GM13977 (cell line): ENCODE results near the gene DEF6.
A peak's percentile ranks its signal among the peaks of the same experiment; 100 is the strongest.

Source experiments
- DNase-seq: peaks from one replicate; pipeline ENCODE4 v3.0.0; 2012; ENCODE audit warnings: low spot score
- in situ Hi-C: fragments of 300-500 bp; cut with MboI; formaldehyde crosslinking; loops from one replicate; pipeline ENCODE4 v1.12.0; 2022; ENCODE audit warnings: low sequenced_read_pairs, low pct_unique_long_range_greater_than_20kb, mixed read lengths, inconsistent platforms; ENCODE audit not compliant: unreplicated experiment
- TF ChIP-seq, protein P1 (sequence below): IDR thresholded peaks from 2 replicates; pipeline ENCODE4 v1.5.1; 2012; ENCODE audit warnings: mild to moderate bottlenecking, control low read depth; ENCODE audit not compliant: insufficient read depth; ENCODE audit errors: extremely low read depth, missing control alignments

Gene DEF6, protein sequence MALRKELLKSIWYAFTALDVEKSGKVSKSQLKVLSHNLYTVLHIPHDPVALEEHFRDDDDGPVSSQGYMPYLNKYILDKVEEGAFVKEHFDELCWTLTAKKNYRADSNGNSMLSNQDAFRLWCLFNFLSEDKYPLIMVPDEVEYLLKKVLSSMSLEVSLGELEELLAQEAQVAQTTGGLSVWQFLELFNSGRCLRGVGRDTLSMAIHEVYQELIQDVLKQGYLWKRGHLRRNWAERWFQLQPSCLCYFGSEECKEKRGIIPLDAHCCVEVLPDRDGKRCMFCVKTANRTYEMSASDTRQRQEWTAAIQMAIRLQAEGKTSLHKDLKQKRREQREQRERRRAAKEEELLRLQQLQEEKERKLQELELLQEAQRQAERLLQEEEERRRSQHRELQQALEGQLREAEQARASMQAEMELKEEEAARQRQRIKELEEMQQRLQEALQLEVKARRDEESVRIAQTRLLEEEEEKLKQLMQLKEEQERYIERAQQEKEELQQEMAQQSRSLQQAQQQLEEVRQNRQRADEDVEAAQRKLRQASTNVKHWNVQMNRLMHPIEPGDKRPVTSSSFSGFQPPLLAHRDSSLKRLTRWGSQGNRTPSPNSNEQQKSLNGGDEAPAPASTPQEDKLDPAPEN

DNA sequence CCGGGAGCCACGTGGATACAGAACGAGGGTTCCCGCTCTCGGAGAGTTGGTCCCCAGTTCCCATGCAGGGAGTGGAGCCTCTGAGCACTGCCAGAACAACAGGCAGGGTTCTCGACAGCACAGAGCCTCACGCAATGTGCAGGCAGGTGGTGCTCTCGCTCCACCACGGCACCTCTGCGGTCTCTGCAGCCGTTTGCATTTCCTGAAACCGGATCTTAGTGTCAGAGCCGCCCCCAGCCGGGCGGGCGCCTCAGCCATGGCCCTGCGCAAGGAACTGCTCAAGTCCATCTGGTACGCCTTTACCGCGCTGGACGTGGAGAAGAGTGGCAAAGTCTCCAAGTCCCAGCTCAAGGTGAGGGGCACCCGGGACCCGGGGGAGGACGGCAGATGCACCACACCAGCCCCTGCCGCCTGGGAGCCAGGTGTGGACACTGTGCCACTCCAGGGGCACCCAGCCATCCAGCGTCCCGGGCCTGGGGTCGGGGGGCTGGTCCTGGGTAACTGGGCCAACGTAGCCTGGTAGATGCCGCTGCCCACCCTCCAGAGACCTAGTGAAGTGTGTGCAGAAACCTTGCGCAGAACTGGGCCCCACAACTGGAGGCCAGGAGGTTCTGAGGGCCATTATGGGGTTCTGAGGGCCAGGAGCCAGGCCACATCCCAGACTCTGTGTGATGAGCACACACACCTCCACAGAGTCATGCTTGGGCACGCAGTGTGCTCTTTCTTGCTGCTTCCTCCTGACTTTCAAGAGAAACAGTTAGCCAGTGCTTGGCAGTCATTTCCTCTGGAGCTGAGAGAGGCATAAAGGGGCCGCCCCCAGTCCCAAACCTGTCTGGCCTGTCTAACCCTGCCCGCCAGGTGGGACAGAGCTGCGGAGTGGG lies at the start of gene DEF6:
TSS of gene DEF6 (plus strand) at position 218 of the 881 bp plus-strand sequence. CDS start at position 257, 39 bp downstream.
- peak; percentile 93 for DNase-seq
- TF ChIP-seq, protein P1, sequence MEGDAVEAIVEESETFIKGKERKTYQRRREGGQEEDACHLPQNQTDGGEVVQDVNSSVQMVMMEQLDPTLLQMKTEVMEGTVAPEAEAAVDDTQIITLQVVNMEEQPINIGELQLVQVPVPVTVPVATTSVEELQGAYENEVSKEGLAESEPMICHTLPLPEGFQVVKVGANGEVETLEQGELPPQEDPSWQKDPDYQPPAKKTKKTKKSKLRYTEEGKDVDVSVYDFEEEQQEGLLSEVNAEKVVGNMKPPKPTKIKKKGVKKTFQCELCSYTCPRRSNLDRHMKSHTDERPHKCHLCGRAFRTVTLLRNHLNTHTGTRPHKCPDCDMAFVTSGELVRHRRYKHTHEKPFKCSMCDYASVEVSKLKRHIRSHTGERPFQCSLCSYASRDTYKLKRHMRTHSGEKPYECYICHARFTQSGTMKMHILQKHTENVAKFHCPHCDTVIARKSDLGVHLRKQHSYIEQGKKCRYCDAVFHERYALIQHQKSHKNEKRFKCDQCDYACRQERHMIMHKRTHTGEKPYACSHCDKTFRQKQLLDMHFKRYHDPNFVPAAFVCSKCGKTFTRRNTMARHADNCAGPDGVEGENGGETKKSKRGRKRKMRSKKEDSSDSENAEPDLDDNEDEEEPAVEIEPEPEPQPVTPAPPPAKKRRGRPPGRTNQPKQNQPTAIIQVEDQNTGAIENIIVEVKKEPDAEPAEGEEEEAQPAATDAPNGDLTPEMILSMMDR = peak; percentile 94
- in situ Hi-C loops = no loop called here

DNA sequence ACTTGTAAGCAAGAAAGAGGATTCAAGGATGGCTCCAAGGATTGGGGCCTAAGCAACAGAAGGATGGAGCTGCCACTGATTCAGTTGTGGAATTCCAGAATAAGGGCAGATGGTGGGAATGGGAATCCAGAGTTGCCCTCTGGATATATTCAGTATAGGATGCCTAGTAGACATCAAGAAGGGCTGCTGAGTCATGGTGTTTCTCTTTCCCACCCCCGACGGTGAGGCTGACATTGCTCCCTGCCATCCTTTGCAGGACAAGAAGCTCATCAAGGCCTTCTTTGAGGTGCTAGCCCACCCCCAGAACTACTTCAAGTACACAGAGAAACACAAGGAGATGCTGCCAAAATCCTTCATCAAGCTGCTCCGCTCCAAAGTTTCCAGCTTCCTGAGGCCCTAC lies 49.3 kb upstream of the DEF6 start:
- TF ChIP-seq, protein P1 = no peak
- no peak for DNase-seq
- in situ Hi-C loops = no loop called here

DNA sequence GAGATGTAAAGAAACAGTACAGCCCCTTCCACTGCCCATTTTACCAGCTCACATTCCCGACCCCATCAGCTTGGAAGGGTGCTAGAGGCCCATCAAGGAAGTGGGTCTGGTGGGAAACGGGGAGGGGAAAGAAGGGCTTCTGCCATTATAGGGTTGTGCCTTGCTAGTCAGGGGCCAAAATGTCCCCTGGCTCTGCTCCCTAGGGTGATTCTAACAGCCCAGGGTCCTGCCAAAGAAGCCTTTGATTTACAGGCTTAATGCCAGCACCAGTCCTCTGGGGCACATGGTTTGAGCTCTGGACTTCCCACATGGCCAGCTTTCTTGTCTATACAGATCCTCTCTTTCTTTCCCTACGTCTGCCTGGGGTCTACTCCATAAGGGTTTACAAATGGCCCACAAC lies 48.7 kb upstream of the DEF6 start:
- no peak for DNase-seq
- in situ Hi-C loops = no loop called here
- TF ChIP-seq, protein P1 = no peak

DNA sequence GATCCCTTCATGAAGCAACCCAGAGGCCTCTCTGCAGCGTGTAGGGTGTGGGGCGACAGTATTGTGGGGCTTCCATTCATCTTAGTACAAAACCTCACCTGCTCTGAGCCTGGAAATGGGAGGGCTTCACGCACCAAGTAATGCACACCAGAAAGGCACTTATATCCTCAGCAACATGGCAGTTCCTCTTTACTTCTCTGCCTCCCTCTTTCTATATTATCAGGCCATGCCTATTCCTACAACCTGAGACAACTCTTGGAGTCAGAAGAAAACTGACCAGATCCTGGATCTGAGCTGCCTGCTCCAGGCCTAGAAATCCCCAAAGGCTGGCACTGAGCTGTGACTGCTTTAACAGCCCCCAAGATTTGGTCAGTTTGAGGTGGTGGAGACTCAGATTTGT lies 45.7 kb upstream of the DEF6 start:
- DNase-seq = no peak
- in situ Hi-C loops = no loop called here
- TF ChIP-seq, protein P1 = no peak

DNA sequence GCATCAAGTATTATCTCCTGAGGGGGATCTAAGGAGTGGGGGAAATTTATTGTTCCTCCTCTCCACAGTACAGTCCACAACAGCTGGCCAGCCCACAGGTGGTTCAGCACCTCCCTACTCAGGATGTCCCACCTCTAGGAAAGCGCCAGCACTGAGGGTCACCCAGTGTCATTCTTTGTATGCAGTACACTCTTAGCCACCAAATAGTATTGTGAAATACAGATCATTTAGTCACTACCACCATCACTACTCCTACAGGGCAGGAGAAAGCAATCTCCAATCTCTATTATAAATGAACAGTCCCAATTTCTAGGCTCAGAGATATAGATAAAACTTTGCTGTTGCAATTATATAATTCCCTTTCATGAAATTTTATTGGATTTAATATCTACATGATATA lies 44.4 kb upstream of the DEF6 start:
- in situ Hi-C loops = no loop called here
- TF ChIP-seq, protein P1 = no peak
- DNase-seq = no peak

DNA sequence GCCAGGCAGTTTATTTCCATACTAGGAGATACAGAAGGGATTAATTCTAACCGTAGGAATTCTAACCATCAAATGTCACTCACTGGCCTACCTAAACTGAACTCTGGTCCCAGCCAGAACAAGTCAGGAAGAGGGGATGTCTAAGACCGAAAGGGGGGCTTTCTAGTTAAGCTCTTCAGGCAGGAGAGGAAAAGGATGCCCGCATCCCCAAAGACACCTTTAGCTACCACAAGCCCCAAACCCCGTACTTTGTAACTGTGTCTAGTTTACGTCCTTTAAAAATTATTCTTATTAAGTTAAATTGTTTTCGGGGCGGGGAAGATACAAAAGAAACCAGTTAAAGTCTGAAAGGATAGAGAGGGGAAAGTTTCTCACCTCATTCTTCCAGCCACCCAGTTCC lies 39.3 kb upstream of the DEF6 start:
- DNase-seq = no peak
- TF ChIP-seq, protein P1 = no peak
- in situ Hi-C loops = no loop called here
